ENCODE data around the gene SH3PXD2A.
"Not testable (repeated sequence)": the region's sequence is repeated elsewhere in the genome, so short reads cannot be mapped to it uniquely, and the experiment has no call there.

SH3PXD2A gene

DNA sequence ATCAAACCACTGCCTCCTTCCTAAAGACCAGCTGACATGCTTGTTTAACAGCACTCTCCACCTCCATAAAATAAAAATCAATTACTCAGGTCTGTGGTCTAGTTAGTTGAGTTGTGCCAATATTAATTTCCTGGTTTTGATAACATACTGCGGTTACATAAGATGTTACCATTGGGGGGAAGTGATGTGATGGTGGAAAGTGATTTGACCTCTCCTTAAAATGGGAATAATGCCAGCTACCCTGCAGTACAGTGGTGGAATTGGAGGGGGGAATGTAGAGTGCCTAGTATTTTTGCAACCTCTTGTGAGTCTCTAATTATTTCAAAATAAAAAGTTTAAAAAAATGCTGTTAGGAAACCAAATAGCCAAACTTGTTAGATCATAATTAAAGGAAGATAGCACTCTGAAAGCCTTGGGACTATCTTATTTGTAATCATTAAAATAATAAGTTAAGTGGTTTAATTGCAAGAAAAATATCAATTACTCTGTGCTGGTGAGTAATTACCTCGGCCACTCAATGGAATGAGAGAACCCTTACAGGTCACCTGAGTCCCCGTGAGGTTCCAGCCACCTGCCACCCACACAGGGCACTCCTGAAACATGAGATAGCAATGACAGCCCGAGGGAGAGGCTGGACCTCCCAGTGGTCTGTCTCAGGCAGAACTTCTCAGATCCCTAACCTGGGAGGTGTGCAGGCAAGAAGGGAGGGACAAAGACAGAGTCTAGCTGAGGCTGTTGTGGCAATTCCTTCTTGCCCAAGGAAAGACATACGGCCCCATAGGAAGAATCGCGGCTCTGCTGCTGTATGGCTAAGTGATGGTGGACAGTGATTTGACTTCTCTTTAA lies 94.1 kb downstream of the SH3PXD2A start:
- Histone ChIP-seq H3K27me3 (ENCODE audit: control insufficient read depth in 1 of 2, insufficient read depth in 2 of 2, low read length in 2 of 2) (no peaks in the 10 kb centered on the region), H3K27ac (ENCODE audit: low read depth, low read length) (no peak overlapping the region), H3K4me1 (ENCODE audit: insufficient read depth, low read length) (peaks cover 39% of the 10 kb centered on the region), H3K9ac (ENCODE audit: low read length) (no peak overlapping the region), H3K36me3 (ENCODE audit: insufficient read depth, low read length) (no peaks in the 10 kb centered on the region), H3K9me3 (ENCODE audit: low read length) (no peaks in the 10 kb centered on the region), H3K4me3 (ENCODE audit: low read depth in 1 of 2, low read length in 2 of 2) (no peak overlapping the region)

DNA sequence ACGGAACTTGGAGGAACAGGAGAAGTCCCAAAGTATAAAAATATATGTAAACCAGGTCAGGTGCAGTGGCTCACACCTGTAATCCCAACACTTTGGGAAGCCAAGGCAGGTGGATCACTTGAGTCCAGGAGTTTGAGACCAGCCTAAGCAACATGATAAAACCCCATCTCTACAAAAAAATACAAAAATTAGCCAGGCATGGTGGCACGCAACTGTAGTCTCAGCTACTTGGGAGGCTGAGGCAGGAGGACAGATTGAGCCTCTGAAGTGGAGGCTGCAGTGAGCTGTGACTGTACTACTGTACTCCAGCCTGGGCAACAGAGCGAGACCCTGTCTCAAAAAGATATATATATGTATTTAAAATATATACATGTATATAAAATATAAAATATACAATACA lies 95.1 kb downstream of the SH3PXD2A start:
- not testable (repeated sequence) for H3K27me3 ChIP-seq (ENCODE audit: control insufficient read depth in 1 of 2, insufficient read depth in 2 of 2, low read length in 2 of 2); H3K4me3 ChIP-seq (ENCODE audit: low read depth in 1 of 2, low read length in 2 of 2); H3K36me3 ChIP-seq (ENCODE audit: insufficient read depth, low read length); H3K9me3 ChIP-seq (ENCODE audit: low read length); H3K9ac ChIP-seq (ENCODE audit: low read length)
- H3K4me1 ChIP-seq (ENCODE audit: insufficient read depth, low read length) = peaks cover 39% of the 10 kb centered on the region
- H3K27ac ChIP-seq (ENCODE audit: low read depth, low read length) = peak overlapping the region; percentile 74

DNA sequence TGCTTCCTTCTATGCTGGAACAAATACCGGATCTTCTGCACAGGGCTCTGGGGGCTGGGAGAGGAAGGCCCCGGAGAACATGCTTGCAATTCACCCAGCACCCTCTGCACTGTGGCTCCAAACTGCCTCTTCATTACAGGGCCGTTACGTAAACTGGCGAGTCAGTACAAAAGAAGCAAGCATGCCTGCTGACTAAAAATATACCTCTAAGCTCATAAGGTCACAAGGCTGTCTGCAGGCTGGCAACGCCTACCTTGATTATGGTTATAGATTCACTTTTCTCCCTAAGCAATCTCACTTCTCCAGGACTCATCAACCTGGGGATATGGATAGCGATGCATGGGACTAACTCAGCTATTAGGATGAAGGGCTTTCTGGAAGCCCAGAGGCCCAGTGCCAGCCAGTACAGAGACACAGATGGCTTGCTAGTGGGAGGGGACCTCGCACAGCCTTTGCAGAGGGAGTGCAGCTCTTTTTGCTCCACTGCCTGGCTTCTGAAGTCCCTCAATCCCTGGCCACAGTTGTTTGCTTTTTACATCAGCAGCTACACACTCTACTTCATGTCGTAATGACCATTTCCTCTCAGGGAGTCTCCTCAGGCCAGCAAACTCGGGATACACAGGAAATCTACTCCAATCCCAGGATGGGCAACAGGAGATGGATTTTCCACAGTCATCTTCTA lies 96.1 kb downstream of the SH3PXD2A start:
- Histone ChIP-seq H3K27me3 (ENCODE audit: control insufficient read depth in 1 of 2, insufficient read depth in 2 of 2, low read length in 2 of 2) (no peaks in the 10 kb centered on the region), H3K36me3 (ENCODE audit: insufficient read depth, low read length) (no peaks in the 10 kb centered on the region), H3K4me3 (ENCODE audit: low read depth in 1 of 2, low read length in 2 of 2) (peak overlapping the region in 1 of 2 donors; percentile 26), H3K4me1 (ENCODE audit: insufficient read depth, low read length) (peaks cover 38% of the 10 kb centered on the region), H3K9ac (ENCODE audit: low read length) (peak overlapping the region; percentile 47), H3K9me3 (ENCODE audit: low read length) (no peaks in the 10 kb centered on the region), H3K27ac (ENCODE audit: low read depth, low read length) (peak overlapping the region; percentile 74)

DNA sequence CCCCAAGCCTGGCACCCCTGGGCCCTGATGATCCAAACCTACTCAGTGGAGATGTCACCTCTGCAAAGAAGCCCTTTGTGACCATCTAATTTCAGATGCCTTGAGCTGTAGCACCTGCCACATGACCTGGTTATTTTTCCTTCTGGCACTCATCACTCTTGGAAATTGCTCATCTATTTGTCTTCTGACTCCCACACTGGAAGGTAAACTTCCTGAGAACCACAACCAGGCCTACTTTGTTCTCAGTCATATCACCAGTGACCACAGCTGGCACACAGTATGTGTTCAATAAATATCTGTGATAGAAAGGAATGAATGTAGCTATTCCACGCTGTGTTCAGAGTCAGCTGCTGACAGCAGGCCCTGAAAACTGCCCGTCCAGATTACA lies 97.1 kb downstream of the SH3PXD2A start:
- H3K36me3 ChIP-seq (ENCODE audit: insufficient read depth, low read length) = no peaks in the 10 kb centered on the region
- H3K9me3 ChIP-seq (ENCODE audit: low read length) = no peaks in the 10 kb centered on the region
- H3K4me3 ChIP-seq (ENCODE audit: low read depth in 1 of 2, low read length in 2 of 2) = no peak overlapping the region
- peak overlapping the region; percentile 74 for H3K27ac ChIP-seq (ENCODE audit: low read depth, low read length)
- no peak overlapping the region for H3K9ac ChIP-seq (ENCODE audit: low read length)
- peaks cover 34% of the 10 kb centered on the region for H3K4me1 ChIP-seq (ENCODE audit: insufficient read depth, low read length)
- H3K27me3 ChIP-seq (ENCODE audit: control insufficient read depth in 1 of 2, insufficient read depth in 2 of 2, low read length in 2 of 2) = no peaks in the 10 kb centered on the region

DNA sequence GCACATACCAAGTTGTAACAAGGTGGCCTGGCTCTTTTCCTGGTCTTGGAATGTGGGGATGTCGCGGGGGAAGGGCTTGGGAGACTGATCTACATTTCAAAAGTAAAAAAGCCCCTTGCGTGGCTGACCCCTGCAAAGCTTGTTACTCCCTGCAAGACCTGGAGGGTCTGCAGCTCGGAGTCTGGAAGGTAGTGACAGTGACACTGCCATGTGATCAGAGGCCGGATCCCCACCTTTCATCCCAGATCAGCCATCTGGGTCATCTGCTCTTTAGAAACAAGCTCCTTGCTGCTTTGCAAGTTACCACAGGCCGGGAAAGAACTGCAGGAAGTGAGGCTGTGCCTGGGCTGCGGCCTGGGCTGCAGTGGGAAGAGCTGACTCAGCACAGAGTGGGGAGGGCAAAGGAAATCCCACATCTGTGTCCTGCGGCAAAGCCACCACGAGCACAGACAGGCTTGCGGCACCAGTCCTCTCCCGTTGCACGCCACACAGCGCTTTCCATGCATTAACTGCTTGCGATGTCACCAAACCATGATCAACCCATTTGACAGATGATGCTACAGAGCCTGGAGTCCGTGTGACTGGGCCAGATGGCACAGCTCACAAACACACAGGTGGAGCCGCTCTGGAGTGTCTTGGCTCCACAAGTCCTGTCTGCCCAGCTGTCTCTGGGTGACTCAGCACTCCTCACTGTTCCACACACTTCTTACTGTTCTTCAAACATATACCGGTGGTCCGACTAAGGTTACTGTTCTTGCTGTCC lies 97.7 kb downstream of the SH3PXD2A start:
- peak overlapping the region in 1 of 2 donors; percentile 3 for H3K4me3 ChIP-seq (ENCODE audit: low read depth in 1 of 2, low read length in 2 of 2)
- H3K4me1 ChIP-seq (ENCODE audit: insufficient read depth, low read length) = peaks cover 34% of the 10 kb centered on the region
- H3K36me3 ChIP-seq (ENCODE audit: insufficient read depth, low read length) = no peaks in the 10 kb centered on the region
- H3K9me3 ChIP-seq (ENCODE audit: low read length) = no peaks in the 10 kb centered on the region
- H3K9ac ChIP-seq (ENCODE audit: low read length) = no peak overlapping the region
- no peaks in the 10 kb centered on the region for H3K27me3 ChIP-seq (ENCODE audit: control insufficient read depth in 1 of 2, insufficient read depth in 2 of 2, low read length in 2 of 2)
- H3K27ac ChIP-seq (ENCODE audit: low read depth, low read length) = peak overlapping the region; percentile 74

DNA sequence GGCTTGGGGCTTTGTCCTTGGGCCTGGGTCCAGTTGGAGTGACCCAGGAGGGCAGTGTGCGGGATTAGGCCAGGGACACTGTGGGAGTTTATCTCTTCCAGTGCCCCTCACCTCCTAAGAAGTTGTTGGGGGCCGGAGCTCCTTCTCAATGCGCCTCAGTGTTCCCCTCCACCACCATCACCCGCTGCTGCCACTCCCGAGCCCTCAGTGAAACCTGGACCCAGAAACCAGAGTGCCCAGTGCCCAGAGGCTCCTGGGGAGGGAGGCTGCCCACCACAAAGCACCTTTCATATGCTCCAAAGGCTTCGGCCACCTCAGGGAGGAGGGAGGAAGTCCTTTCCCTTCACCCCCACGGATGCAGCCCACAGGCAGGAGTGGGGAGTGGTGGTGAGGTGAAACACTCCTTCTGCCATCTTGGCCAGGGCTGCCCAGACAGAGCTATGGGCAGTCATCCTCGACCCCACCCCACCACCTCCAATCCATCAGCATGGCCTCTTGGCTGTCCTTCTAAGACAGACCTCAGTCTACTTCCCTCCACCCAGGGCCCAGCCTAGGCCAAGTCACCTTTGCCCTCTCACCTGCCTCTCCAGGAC lies 99.0 kb downstream of the SH3PXD2A start:
- Histone ChIP-seq H3K9me3 (ENCODE audit: low read length) (peaks cover 3% of the 10 kb centered on the region), H3K4me3 (ENCODE audit: low read depth in 1 of 2, low read length in 2 of 2) (no peak overlapping the region), H3K36me3 (ENCODE audit: insufficient read depth, low read length) (no peaks in the 10 kb centered on the region), H3K9ac (ENCODE audit: low read length) (no peak overlapping the region), H3K27ac (ENCODE audit: low read depth, low read length) (no peak overlapping the region), H3K4me1 (ENCODE audit: insufficient read depth, low read length) (peaks cover 34% of the 10 kb centered on the region), H3K27me3 (ENCODE audit: control insufficient read depth in 1 of 2, insufficient read depth in 2 of 2, low read length in 2 of 2) (no peaks in the 10 kb centered on the region)

DNA sequence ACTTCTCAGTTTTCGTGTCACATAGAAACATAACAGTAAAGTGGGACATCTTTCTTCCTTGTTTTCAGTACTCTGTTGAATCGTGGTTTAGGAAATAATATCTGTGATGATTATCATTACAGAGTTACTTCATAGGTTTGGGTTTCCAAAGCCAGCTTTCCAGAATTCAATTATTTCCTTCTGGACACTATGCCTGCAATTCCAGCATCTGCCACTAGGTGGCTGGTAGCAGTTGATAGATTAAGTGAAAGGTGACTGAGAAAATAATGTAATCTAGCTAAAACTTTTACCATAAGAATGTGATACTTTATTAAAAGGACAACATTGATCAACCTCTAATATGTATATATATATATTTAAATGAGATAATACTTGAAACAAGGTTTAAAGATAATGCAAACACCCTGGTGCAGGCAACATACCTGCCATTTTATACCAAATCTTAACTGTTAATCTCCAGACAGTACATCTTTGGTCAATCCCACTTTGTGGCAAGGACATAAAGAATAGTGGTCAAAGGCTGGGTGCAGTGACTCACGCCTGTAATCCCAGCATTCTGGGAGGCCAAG lies 102.6 kb downstream of the SH3PXD2A start:
- peaks cover 11% of the 10 kb centered on the region for H3K4me1 ChIP-seq (ENCODE audit: insufficient read depth, low read length)
- no peaks in the 10 kb centered on the region for H3K27me3 ChIP-seq (ENCODE audit: control insufficient read depth in 1 of 2, insufficient read depth in 2 of 2, low read length in 2 of 2)
- no peaks in the 10 kb centered on the region for H3K36me3 ChIP-seq (ENCODE audit: insufficient read depth, low read length)
- H3K9me3 ChIP-seq (ENCODE audit: low read length) = peaks cover 3% of the 10 kb centered on the region
- no peak overlapping the region for H3K4me3 ChIP-seq (ENCODE audit: low read depth in 1 of 2, low read length in 2 of 2)
- H3K27ac ChIP-seq (ENCODE audit: low read depth, low read length) = no peak overlapping the region
- H3K9ac ChIP-seq (ENCODE audit: low read length) = no peak overlapping the region

DNA sequence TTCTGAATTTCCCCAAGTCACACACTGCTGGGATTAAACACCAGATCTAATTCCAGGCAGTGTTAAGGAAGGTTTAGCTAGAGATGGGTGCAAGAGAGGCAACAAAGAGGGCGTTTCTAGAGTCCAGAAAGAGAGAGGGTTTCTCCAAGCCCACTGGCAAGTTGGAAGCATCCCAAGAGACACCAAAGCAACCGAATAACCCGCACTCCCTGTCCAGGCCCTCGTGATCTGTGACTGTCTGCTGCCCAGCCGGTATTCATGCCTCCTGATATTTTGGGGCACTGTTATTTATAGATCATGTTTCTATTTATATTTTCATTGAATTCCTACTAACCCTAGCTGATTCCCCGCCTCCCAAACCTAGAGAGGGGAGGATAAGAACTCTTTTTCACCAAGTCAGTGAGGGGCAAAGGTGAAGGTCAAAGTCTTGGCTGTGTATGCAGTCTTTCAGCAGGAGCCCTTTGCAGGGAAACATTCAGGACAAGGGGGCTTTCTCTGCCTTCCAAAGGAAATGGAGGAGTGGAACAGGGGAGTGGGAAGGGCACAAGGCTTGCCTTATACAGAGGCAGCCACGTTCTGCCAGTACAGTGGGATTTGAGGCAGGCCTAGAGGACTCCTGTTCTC lies 103.6 kb downstream of the SH3PXD2A start:
- no peak overlapping the region for H3K4me3 ChIP-seq (ENCODE audit: low read depth in 1 of 2, low read length in 2 of 2)
- H3K36me3 ChIP-seq (ENCODE audit: insufficient read depth, low read length) = no peaks in the 10 kb centered on the region
- peaks cover 3% of the 10 kb centered on the region for H3K9me3 ChIP-seq (ENCODE audit: low read length)
- no peak overlapping the region for H3K27ac ChIP-seq (ENCODE audit: low read depth, low read length)
- no peaks in the 10 kb centered on the region for H3K27me3 ChIP-seq (ENCODE audit: control insufficient read depth in 1 of 2, insufficient read depth in 2 of 2, low read length in 2 of 2)
- no peak overlapping the region for H3K9ac ChIP-seq (ENCODE audit: low read length)
- H3K4me1 ChIP-seq (ENCODE audit: insufficient read depth, low read length) = peaks cover under 1% of the 10 kb centered on the region

DNA sequence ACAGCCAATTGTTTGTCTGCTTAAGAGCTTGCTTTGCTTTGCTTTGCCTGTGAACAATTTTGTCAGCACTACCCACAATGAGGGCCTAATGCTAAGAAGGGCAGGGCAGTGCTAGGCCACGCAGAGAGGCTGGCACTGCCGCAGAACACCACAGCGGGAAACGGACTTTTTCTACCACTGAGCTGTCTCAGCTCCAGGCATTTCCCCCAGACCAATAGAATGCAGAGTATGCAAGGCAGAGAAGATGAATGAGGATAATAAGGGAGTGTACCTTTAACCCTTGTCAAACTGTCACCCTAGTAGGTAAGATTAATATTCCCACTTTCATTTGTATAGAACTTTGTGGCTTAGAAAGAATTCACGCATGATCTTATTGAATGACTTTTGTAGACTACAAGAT lies 104.5 kb downstream of the SH3PXD2A start:
- Histone ChIP-seq H3K36me3 (ENCODE audit: insufficient read depth, low read length) (no peaks in the 10 kb centered on the region), H3K9ac (ENCODE audit: low read length) (no peak overlapping the region), H3K9me3 (ENCODE audit: low read length) (peaks cover 3% of the 10 kb centered on the region), H3K4me3 (ENCODE audit: low read depth in 1 of 2, low read length in 2 of 2) (no peak overlapping the region), H3K4me1 (ENCODE audit: insufficient read depth, low read length) (no peaks in the 10 kb centered on the region), H3K27me3 (ENCODE audit: control insufficient read depth in 1 of 2, insufficient read depth in 2 of 2, low read length in 2 of 2) (no peaks in the 10 kb centered on the region), H3K27ac (ENCODE audit: low read depth, low read length) (no peak overlapping the region)

DNA sequence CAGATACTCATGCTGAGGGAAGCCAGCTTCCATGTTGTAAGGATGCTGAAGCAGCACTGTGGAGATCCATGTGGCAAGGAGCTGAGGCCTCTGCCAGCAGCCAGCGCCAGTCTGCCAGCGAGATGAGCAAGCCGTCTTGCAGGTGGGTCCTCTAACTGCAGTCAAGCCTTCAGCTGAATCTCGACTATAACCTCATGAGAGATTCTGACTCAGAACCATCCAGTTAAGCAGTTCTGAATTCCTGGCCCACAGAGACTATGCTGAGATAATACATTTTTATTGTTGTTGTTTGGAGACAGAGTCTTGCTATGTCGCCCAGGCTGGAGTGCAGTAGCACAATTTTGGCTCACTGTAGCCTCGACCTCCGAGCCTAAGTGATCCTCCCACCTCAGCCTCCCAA lies 105.6 kb downstream of the SH3PXD2A start:
- peaks cover 5% of the 10 kb centered on the region for H3K4me1 ChIP-seq (ENCODE audit: insufficient read depth, low read length)
- no peaks in the 10 kb centered on the region for H3K36me3 ChIP-seq (ENCODE audit: insufficient read depth, low read length)
- no peaks in the 10 kb centered on the region for H3K27me3 ChIP-seq (ENCODE audit: control insufficient read depth in 1 of 2, insufficient read depth in 2 of 2, low read length in 2 of 2)
- no peak overlapping the region for H3K4me3 ChIP-seq (ENCODE audit: low read depth in 1 of 2, low read length in 2 of 2)
- no peak overlapping the region for H3K9ac ChIP-seq (ENCODE audit: low read length)
- no peak overlapping the region for H3K27ac ChIP-seq (ENCODE audit: low read depth, low read length)
- peaks cover 3% of the 10 kb centered on the region for H3K9me3 ChIP-seq (ENCODE audit: low read length)

Measured in muscle layer of colon (tissue), 2 donors.